Measurements from ENCODE around the gene NPAS3. TPM values are rescaled to one million over a fixed set of nuclear protein-coding genes. Genes with fewer than 3 reads are reported as not detected.

Gene NPAS3
- total and polyA plus RNA-seq, 2 of the 13 experiments (the other 11 are each of a cell fraction or from before 2014, with no cell fraction given): not detected

- H3K27ac ChIP-seq (ENCODE audit: extremely low read length, insufficient read depth, low read length): no peak overlapping the region
- intact Hi-C loops (cut with micrococcal nuclease; ENCODE audit: unreplicated experiment): no loop called here
- no peak for DNase-seq (ENCODE audit: low spot score)
- no peak overlapping the region for H2AFZ ChIP-seq (ENCODE audit: low read length)
- no peak overlapping the region for H3K9ac ChIP-seq (ENCODE audit: insufficient read depth, low read depth, low read length)
- 0 out of 2 replicates have a peak, but pooled peaks cover 3% of the 10 kb centered on the region for H3K9me3 ChIP-seq (ENCODE audit: low read length)
- no peak overlapping the region for H3K4me3 ChIP-seq (replicated peaks in 1 of 3; ENCODE audit: insufficient read depth in 1 of 3, low read depth in 2 of 3, low read length in 3 of 3)
- H3K27me3 ChIP-seq (ENCODE audit: control insufficient read depth in 1 of 2, insufficient read depth in 2 of 2, low read length in 2 of 2): no peaks in the 10 kb centered on the region
- in situ Hi-C loops (cut with HindIII; ENCODE audit: extremely low pct_ligation_motif_present, low pct_unique_long_range_greater_than_20kb): no loop called here
- TF ChIP-seq ZNF383 (CRISPR knock-in tag; IDR thresholded peaks at IDR 0.05; ENCODE audit: borderline replicate concordance) (no peak), ZNF180 (CRISPR knock-in tag; IDR thresholded peaks at IDR 0.05; ENCODE audit: borderline replicate concordance, low read depth) (no peak), ZBTB44 (CRISPR knock-in tag; IDR thresholded peaks at IDR 0.05) (no peak), ZNF773 (CRISPR knock-in tag; IDR thresholded peaks at IDR 0.05; ENCODE audit: borderline replicate concordance) (no peak), ZZZ3 (CRISPR knock-in tag; IDR thresholded peaks at IDR 0.05; ENCODE audit: borderline replicate concordance) (no peak), SALL1 (CRISPR knock-in tag; IDR thresholded peaks at IDR 0.05) (no peak), ZNF264 (CRISPR knock-in tag; IDR thresholded peaks at IDR 0.05) (no peak), ARNT (IDR thresholded peaks at IDR 0.05) (no peak), ZNF121 (CRISPR knock-in tag; IDR thresholded peaks at IDR 0.05) (no peak), ZBTB1 (CRISPR knock-in tag; IDR thresholded peaks at IDR 0.05; ENCODE audit: borderline replicate concordance) (no peak), ZNF292 (CRISPR knock-in tag; IDR thresholded peaks at IDR 0.05; ENCODE audit: borderline replicate concordance, low read depth) (no peak), PHF21A (CRISPR knock-in tag; IDR thresholded peaks at IDR 0.05) (no peak), MEIS1 (CRISPR knock-in tag; IDR thresholded peaks at IDR 0.05; ENCODE audit: borderline replicate concordance) (no peak), HOXA9 (CRISPR knock-in tag; IDR thresholded peaks at IDR 0.05; ENCODE audit: borderline replicate concordance) (no peak), AFF4 (CRISPR knock-in tag; IDR thresholded peaks at IDR 0.05) (no peak)
- WGBS (ENCODE audit: low lambda C conversion rate): 21% methylated on average over 7 of the region's 7 CpGs
- H3K79me2 ChIP-seq (ENCODE audit: insufficient read depth, low read length): no peaks in the 10 kb centered on the region
- ChIA-PET POLR2A (no interaction called here), CTCF (ENCODE audit: low intra/inter-chr PET ratio, low total read pairs) (no interaction called here)
- BruUV-seq (replicated peaks): no TSS peak
- ATAC-seq: no peak
- H3K4me2 ChIP-seq (ENCODE audit: low read depth, low read length): no peak overlapping the region
- H3K4me1 ChIP-seq (ENCODE audit: insufficient read depth, low read length): no peaks in the 10 kb centered on the region
- H4K20me1 ChIP-seq (ENCODE audit: insufficient read depth, low read length): no peaks in the 10 kb centered on the region
- FAIRE-seq: no peak
- H3K36me3 ChIP-seq (replicated peaks in 1 of 2; ENCODE audit: control insufficient read depth in 1 of 2, insufficient read depth in 2 of 2, low read length in 2 of 2): no peaks in the 10 kb centered on the region
Observed at GRCh38 chr14:33323979-33324378, 385.3 kb downstream of the NPAS3 start.

Data from HepG2 (cell line).